Panc1 (cell line): ENCODE measurements around the gene MSTN.

ENCODE experiments used
- POLR2AphosphoS5 ChIP-seq: IDR thresholded peaks from 2 replicates; pipeline ENCODE4 v1.6.1; 2012; ENCODE audit warnings: mild to moderate bottlenecking, low read depth, low read length, moderate library complexity
- SIN3A ChIP-seq: IDR thresholded peaks from 2 replicates; pipeline ENCODE4 v1.6.1; 2012; ENCODE audit warnings: low read depth, mild to moderate bottlenecking, low read length, moderate library complexity, borderline replicate concordance; ENCODE audit not compliant: insufficient read depth
- TF ChIP-seq, protein P1 (sequence below): fragments of 450-650 bp; IDR thresholded peaks from 2 replicates; pipeline ENCODE4 v1.5.1; 2017; ENCODE audit warnings: mild to moderate bottlenecking
- TF ChIP-seq, protein P2 (sequence below), 2 experiments: IDR thresholded peaks; 2 replicates each; pipeline ENCODE4 v1.6.1; 2011 to 2012; ENCODE audit warnings: low read depth in 2 of 2, control low read depth in 1 of 2, low read length in 1 of 2, mild to moderate bottlenecking in 1 of 2, moderate library complexity in 1 of 2; ENCODE audit not compliant: insufficient read depth in 1 of 2

DNA sequence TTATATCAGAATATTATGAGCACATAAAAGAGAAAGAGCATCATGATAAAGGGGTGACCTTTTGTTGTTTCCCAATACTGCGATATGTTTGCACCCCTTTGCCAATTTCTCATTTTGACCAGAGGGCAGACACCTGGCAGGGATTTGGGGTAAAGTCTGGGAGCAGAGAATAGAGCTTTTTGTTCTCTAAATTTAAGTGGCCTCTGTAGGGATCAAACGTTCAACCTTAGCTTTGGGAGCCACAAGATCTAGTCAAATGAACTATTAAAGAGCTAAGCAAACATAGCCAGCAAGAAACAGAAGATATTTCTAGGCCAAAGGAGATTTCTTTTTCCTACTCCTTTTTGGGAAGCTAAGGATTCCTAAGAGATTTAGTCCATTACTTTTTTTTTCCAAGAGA is 1.1 kb upstream of the MSTN start:
- TF ChIP-seq, protein P1, sequence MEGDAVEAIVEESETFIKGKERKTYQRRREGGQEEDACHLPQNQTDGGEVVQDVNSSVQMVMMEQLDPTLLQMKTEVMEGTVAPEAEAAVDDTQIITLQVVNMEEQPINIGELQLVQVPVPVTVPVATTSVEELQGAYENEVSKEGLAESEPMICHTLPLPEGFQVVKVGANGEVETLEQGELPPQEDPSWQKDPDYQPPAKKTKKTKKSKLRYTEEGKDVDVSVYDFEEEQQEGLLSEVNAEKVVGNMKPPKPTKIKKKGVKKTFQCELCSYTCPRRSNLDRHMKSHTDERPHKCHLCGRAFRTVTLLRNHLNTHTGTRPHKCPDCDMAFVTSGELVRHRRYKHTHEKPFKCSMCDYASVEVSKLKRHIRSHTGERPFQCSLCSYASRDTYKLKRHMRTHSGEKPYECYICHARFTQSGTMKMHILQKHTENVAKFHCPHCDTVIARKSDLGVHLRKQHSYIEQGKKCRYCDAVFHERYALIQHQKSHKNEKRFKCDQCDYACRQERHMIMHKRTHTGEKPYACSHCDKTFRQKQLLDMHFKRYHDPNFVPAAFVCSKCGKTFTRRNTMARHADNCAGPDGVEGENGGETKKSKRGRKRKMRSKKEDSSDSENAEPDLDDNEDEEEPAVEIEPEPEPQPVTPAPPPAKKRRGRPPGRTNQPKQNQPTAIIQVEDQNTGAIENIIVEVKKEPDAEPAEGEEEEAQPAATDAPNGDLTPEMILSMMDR, result no peak
- no peak for TF ChIP-seq POLR2AphosphoS5
- TF ChIP-seq, protein P2, sequence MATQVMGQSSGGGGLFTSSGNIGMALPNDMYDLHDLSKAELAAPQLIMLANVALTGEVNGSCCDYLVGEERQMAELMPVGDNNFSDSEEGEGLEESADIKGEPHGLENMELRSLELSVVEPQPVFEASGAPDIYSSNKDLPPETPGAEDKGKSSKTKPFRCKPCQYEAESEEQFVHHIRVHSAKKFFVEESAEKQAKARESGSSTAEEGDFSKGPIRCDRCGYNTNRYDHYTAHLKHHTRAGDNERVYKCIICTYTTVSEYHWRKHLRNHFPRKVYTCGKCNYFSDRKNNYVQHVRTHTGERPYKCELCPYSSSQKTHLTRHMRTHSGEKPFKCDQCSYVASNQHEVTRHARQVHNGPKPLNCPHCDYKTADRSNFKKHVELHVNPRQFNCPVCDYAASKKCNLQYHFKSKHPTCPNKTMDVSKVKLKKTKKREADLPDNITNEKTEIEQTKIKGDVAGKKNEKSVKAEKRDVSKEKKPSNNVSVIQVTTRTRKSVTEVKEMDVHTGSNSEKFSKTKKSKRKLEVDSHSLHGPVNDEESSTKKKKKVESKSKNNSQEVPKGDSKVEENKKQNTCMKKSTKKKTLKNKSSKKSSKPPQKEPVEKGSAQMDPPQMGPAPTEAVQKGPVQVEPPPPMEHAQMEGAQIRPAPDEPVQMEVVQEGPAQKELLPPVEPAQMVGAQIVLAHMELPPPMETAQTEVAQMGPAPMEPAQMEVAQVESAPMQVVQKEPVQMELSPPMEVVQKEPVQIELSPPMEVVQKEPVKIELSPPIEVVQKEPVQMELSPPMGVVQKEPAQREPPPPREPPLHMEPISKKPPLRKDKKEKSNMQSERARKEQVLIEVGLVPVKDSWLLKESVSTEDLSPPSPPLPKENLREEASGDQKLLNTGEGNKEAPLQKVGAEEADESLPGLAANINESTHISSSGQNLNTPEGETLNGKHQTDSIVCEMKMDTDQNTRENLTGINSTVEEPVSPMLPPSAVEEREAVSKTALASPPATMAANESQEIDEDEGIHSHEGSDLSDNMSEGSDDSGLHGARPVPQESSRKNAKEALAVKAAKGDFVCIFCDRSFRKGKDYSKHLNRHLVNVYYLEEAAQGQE (IDR thresholded peaks at IDR 0.05; ENCODE audit: insufficient read depth in 1 of 2, low read depth in 2 of 2, low read length in 1 of 2), result no peak
- no peak for TF ChIP-seq SIN3A
